ENCODE results near the gene SHISA6.

SHISA6 gene

DNA sequence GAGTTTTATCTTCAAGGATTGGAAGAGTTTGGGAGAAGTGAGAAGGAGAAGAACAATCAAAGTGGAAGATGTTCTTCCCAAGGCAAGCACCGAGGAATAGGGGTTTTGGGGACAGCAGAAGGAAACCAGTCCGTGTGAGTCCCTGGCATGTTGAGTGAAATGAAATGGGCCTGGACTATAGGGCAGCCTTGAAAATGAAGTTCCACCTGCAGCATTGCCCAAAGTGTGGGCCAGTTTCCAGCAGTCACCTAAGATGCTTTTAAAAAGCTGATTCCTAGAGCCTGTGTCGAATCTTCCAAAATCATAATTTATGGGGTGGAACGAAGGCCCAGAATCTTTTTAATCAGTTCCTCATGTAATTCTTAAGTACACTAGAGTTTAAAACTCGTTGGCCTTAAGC, 297.4 kb downstream of the SHISA6 start:
- ATAC-seq (ENCODE audit: low read depth) = no peak
- no peak for DNase-seq (ENCODE audit: low spot score)

DNA sequence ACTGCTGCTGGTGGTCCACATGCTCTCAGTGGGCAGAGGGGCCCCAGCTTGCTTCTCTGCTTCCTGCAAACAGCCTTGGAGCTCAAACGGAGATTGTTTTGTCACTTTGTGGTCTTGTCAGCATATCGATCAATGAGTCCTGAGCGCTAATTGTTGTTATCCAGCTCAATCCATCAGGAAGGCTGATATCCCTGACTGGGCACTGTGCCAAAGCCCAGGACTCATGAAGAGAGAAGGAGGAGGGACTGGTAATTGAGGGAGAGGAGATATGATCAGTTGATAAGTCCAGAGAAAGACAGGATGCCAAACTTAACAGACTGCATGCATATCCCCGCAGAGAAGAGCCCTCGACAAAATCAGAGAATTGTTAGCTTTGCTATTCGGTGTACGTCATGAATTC, 298.6 kb downstream of the SHISA6 start:
- peaks cover 1% of the 10 kb centered on the region for H3K9me3 ChIP-seq (ENCODE audit: severe bottlenecking)
- TF ChIP-seq, protein P1, sequence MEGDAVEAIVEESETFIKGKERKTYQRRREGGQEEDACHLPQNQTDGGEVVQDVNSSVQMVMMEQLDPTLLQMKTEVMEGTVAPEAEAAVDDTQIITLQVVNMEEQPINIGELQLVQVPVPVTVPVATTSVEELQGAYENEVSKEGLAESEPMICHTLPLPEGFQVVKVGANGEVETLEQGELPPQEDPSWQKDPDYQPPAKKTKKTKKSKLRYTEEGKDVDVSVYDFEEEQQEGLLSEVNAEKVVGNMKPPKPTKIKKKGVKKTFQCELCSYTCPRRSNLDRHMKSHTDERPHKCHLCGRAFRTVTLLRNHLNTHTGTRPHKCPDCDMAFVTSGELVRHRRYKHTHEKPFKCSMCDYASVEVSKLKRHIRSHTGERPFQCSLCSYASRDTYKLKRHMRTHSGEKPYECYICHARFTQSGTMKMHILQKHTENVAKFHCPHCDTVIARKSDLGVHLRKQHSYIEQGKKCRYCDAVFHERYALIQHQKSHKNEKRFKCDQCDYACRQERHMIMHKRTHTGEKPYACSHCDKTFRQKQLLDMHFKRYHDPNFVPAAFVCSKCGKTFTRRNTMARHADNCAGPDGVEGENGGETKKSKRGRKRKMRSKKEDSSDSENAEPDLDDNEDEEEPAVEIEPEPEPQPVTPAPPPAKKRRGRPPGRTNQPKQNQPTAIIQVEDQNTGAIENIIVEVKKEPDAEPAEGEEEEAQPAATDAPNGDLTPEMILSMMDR (IDR thresholded peaks at IDR 0.05; ENCODE audit: poor library complexity, severe bottlenecking) = no peak
- H3K27ac ChIP-seq (ENCODE audit: poor library complexity, severe bottlenecking) = no peak overlapping the region
- H3K4me1 ChIP-seq (ENCODE audit: insufficient read depth, poor library complexity, severe bottlenecking) = no peaks in the 10 kb centered on the region
- no peaks in the 10 kb centered on the region for H3K27me3 ChIP-seq (ENCODE audit: insufficient read depth, poor library complexity, severe bottlenecking)
- DNase-seq (ENCODE audit: low spot score) (no peak), ATAC-seq (ENCODE audit: low read depth) (no peak)
- no peak overlapping the region for H3K4me3 ChIP-seq (ENCODE audit: severe bottlenecking)
- H3K36me3 ChIP-seq (ENCODE audit: low read depth) = no peaks in the 10 kb centered on the region

More for the DNA sequence above, 297.4 kb downstream of the SHISA6 start:
- Histone ChIP-seq H3K4me3 (ENCODE audit: severe bottlenecking) (no peak overlapping the region), H3K4me1 (ENCODE audit: insufficient read depth, poor library complexity, severe bottlenecking) (no peaks in the 10 kb centered on the region), H3K9me3 (ENCODE audit: severe bottlenecking) (peaks cover 1% of the 10 kb centered on the region), H3K27me3 (ENCODE audit: insufficient read depth, poor library complexity, severe bottlenecking) (no peaks in the 10 kb centered on the region), H3K27ac (ENCODE audit: poor library complexity, severe bottlenecking) (no peak overlapping the region), H3K36me3 (ENCODE audit: low read depth) (no peaks in the 10 kb centered on the region)
- TF ChIP-seq, protein P1 (IDR thresholded peaks at IDR 0.05; ENCODE audit: poor library complexity, severe bottlenecking) = no peak

DNA sequence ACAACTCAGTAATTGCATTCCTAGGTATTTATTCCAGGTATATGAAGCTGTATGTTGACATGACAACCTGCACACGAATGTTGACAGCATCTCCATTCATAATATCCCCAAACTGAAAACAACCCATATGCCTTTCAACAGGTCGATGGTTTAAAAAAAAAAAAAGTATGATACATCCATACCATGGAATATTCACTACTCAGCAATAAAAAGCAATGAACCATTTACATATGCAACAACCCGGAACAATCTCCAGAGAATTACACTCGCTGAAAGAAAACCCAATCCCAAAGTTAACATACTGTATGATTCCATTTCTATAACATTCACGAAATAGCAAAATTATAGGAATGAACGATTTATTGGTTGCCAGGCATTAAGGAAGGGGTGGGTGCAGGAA, 304.0 kb downstream of the SHISA6 start:
- Histone ChIP-seq H3K4me3 (ENCODE audit: severe bottlenecking) (no peak overlapping the region), H3K4me1 (ENCODE audit: insufficient read depth, poor library complexity, severe bottlenecking) (no peaks in the 10 kb centered on the region), H3K27ac (ENCODE audit: poor library complexity, severe bottlenecking) (no peak overlapping the region), H3K27me3 (ENCODE audit: insufficient read depth, poor library complexity, severe bottlenecking) (no peaks in the 10 kb centered on the region), H3K36me3 (ENCODE audit: low read depth) (no peaks in the 10 kb centered on the region), H3K9me3 (ENCODE audit: severe bottlenecking) (peaks cover 4% of the 10 kb centered on the region)
- TF ChIP-seq, protein P1 (IDR thresholded peaks at IDR 0.05; ENCODE audit: poor library complexity, severe bottlenecking) = no peak
- DNase-seq (ENCODE audit: low spot score) (no peak), ATAC-seq (ENCODE audit: low read depth) (no peak)

DNA sequence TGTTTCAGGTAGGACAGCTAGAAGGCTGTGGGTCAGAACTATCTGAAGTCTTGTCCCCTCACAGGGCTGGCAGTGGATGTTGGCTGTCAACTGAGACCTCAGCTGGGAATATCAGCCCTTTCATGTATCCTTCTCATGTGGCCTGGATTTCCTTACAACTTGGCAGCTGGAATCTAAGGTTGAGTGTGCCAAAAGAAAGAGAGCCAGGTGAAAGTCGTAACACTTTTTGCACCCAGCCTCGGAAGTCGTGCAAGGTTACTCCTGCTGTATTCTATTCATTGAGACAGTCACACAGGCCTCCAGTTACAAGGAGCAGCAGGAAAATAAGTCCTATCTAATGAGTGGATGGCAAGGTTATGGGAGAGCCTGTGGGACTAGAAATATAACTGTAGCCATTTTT, 304.7 kb downstream of the SHISA6 start:
- no peak overlapping the region for H3K4me3 ChIP-seq (ENCODE audit: severe bottlenecking)
- no peak for ATAC-seq (ENCODE audit: low read depth)
- H3K36me3 ChIP-seq (ENCODE audit: low read depth) = no peaks in the 10 kb centered on the region
- no peak for DNase-seq (ENCODE audit: low spot score)
- H3K9me3 ChIP-seq (ENCODE audit: severe bottlenecking) = peaks cover 4% of the 10 kb centered on the region
- H3K4me1 ChIP-seq (ENCODE audit: insufficient read depth, poor library complexity, severe bottlenecking) = no peaks in the 10 kb centered on the region
- no peaks in the 10 kb centered on the region for H3K27me3 ChIP-seq (ENCODE audit: insufficient read depth, poor library complexity, severe bottlenecking)
- TF ChIP-seq, protein P1 (IDR thresholded peaks at IDR 0.05; ENCODE audit: poor library complexity, severe bottlenecking) = no peak
- H3K27ac ChIP-seq (ENCODE audit: poor library complexity, severe bottlenecking) = no peak overlapping the region

DNA sequence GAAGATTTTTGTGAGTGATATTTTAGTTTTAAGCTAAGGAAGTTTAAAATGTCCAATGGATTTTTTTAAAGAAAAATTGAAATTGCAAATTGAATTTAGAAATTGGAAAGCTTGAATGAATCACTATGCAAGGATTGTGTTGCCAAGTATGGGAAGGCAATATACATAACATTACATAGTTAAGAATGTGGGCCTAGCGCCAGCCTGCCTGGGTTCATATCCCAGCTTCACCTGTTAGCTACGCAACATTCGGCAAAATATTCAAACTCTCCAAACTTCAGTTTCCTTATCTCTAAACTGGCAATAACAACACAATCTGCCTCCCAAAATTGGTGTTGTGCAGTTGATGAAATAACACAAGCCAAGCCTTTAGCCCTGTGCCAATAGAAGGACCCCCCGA, 306.8 kb downstream of the SHISA6 start:
- DNase-seq (ENCODE audit: low spot score) = no peak
- TF ChIP-seq, protein P1 (IDR thresholded peaks at IDR 0.05; ENCODE audit: poor library complexity, severe bottlenecking) = no peak

More for the DNA sequence above, 306.8 kb downstream of the SHISA6 start:
- no peaks in the 10 kb centered on the region for H3K27me3 ChIP-seq (ENCODE audit: insufficient read depth, poor library complexity, severe bottlenecking)
- H3K9me3 ChIP-seq (ENCODE audit: severe bottlenecking) = peaks cover 2% of the 10 kb centered on the region
- H3K4me1 ChIP-seq (ENCODE audit: insufficient read depth, poor library complexity, severe bottlenecking) = no peaks in the 10 kb centered on the region
- no peak for ATAC-seq (ENCODE audit: low read depth)
- H3K27ac ChIP-seq (ENCODE audit: poor library complexity, severe bottlenecking) = no peak overlapping the region
- H3K36me3 ChIP-seq (ENCODE audit: low read depth) = no peaks in the 10 kb centered on the region
- no peak overlapping the region for H3K4me3 ChIP-seq (ENCODE audit: severe bottlenecking)
